Measurements from ENCODE around the gene SERPINA12. TPM values are rescaled to one million over a fixed set of nuclear protein-coding genes. Genes with fewer than 3 reads are reported as not detected.

The SERPINA12 gene
- total and polyA plus RNA-seq, 2 of the 13 experiments (the other 11 are each of a cell fraction or from before 2014, with no cell fraction given) = 0.08 TPM; not detected in 1

GRCh38 chr14:94481468-94482131 lies 27.7 kb downstream of the SERPINA12 start (continued):
- TF ChIP-seq JUNB (CRISPR knock-in tag; IDR thresholded peaks at IDR 0.05; ENCODE audit: borderline replicate concordance) (no peak), ZNF616 (CRISPR knock-in tag; IDR thresholded peaks at IDR 0.05; ENCODE audit: low read depth) (no peak; the same call in 1 of the 2 replicates), ZFP36L2 (CRISPR knock-in tag; IDR thresholded peaks at IDR 0.05) (no peak), GMEB1 (CRISPR knock-in tag; IDR thresholded peaks at IDR 0.05; ENCODE audit: borderline replicate concordance) (no peak), ZNF101 (CRISPR knock-in tag; IDR thresholded peaks at IDR 0.05; ENCODE audit: borderline replicate concordance, low read depth) (no peak), NR2F6 (IDR thresholded peaks at IDR 0.05) (no peak), NR2F6 (CRISPR knock-in tag; IDR thresholded peaks at IDR 0.05) (no peak; the same call in 1 of the 2 replicates), LBX2 (CRISPR knock-in tag; IDR thresholded peaks at IDR 0.05; ENCODE audit: borderline replicate concordance) (no peak), TERF1 (CRISPR knock-in tag; IDR thresholded peaks at IDR 0.05) (no peak), CEBPG (CRISPR knock-in tag; IDR thresholded peaks at IDR 0.05) (peak; percentile 22; the same call in 1 of the 2 replicates), ZNF329 (CRISPR knock-in tag; IDR thresholded peaks at IDR 0.05; ENCODE audit: low read depth) (no peak), TFDP2 (CRISPR knock-in tag; IDR thresholded peaks at IDR 0.05) (no peak), ZNF501 (CRISPR knock-in tag; IDR thresholded peaks at IDR 0.05) (peak; percentile 51; the same call in 1 of the 2 replicates), HDAC1 (CRISPR knock-in tag; IDR thresholded peaks at IDR 0.05) (no peak; the same call in 1 of the 2 replicates), PHF8 (CRISPR knock-in tag; IDR thresholded peaks at IDR 0.05) (no peak), ZNF235 (CRISPR knock-in tag; IDR thresholded peaks at IDR 0.05; ENCODE audit: borderline replicate concordance) (no peak)

Measured in HepG2 (cell line).